Measurements from ENCODE around the gene NUDT1. TPM values are rescaled to one million over a fixed set of nuclear protein-coding genes. Genes with fewer than 3 reads are reported as not detected.

NUDT1 gene
- total RNA-seq, 2 donors from 2014 or later = 56.0 to 84.7 TPM

GRCh38 chr7:2269991-2270460 is 28.0 kb downstream of the NUDT1 start:
- TF ChIP-seq CTCF (conservative IDR thresholded peaks at IDR 0.05) = no peak
- WGBS, 2 experiments (ENCODE audit: insufficient coverage in 1 of 2, insufficient read length in 1 of 2) = 72 to 79% methylated on average over 2 to 10 of the region's 10 CpGs
- H3K4me3 Mint-ChIP-seq = peak overlapping the region; percentile 29

GRCh38 chr7:2270495-2270894 is 28.5 kb downstream of the NUDT1 start:
- peaks cover 19% of the 10 kb centered on the region for H3K36me3 ChIP-seq (ENCODE audit: control insufficient read depth, insufficient read depth, low read length)

More at GRCh38 chr7:2269991-2270460, 28.0 kb downstream of the NUDT1 start:
- DNase-seq = no peak
- H3K4me1 ChIP-seq (ENCODE audit: control insufficient read depth, insufficient read depth, low read length) = peaks cover 21% of the 10 kb centered on the region
- H3K27me3 Mint-ChIP-seq (ENCODE audit: insufficient read depth) = no peaks in the 10 kb centered on the region
- H3K9me3 Mint-ChIP-seq = peaks cover 11% of the 10 kb centered on the region
- no peak overlapping the region for H3K27ac ChIP-seq (ENCODE audit: low read depth, low read length)
- H3K4me3 ChIP-seq (ENCODE audit: low read length) = no peak overlapping the region
- H3K36me3 ChIP-seq (ENCODE audit: control insufficient read depth, insufficient read depth, low read length) = peaks cover 22% of the 10 kb centered on the region
- peaks cover 24% of the 10 kb centered on the region for H3K4me1 Mint-ChIP-seq
- H3K36me3 Mint-ChIP-seq (ENCODE audit: low read depth) = peaks cover 32% of the 10 kb centered on the region
- peak overlapping the region; percentile 93 for H3K27ac Mint-ChIP-seq
- H3K9ac ChIP-seq (ENCODE audit: extremely low read depth, low read length, poor library complexity, severe bottlenecking) = peak overlapping the region; percentile 19
- H3K9me3 ChIP-seq (ENCODE audit: control insufficient read depth, low read length) = peaks cover 5% of the 10 kb centered on the region
- no peaks in the 10 kb centered on the region for H3K27me3 ChIP-seq (ENCODE audit: control insufficient read depth, insufficient read depth, low read length, poor library complexity, severe bottlenecking)

GRCh38 chr7:2271273-2272026 is 29.4 kb downstream of the NUDT1 start:
- peaks cover 17% of the 10 kb centered on the region for H3K36me3 ChIP-seq (ENCODE audit: control insufficient read depth, insufficient read depth, low read length)
- Mint-ChIP-seq H3K27ac (peak overlapping the region; percentile 41), H3K36me3 (ENCODE audit: low read depth) (peaks cover 28% of the 10 kb centered on the region), H3K4me1 (peaks cover 24% of the 10 kb centered on the region), H3K9me3 (peaks cover 9% of the 10 kb centered on the region), H3K4me3 (no peak overlapping the region), H3K27me3 (ENCODE audit: insufficient read depth) (no peaks in the 10 kb centered on the region)
- H3K27me3 ChIP-seq (ENCODE audit: control insufficient read depth, insufficient read depth, low read length, poor library complexity, severe bottlenecking) = no peaks in the 10 kb centered on the region
- H3K9ac ChIP-seq (ENCODE audit: extremely low read depth, low read length, poor library complexity, severe bottlenecking) = no peak overlapping the region
- H3K4me3 ChIP-seq (ENCODE audit: low read length) = no peak overlapping the region
- peak; percentile 50 for DNase-seq
- TF ChIP-seq CTCF (conservative IDR thresholded peaks at IDR 0.05) = peak; percentile 15
- H3K9me3 ChIP-seq (ENCODE audit: control insufficient read depth, low read length) = peaks cover 5% of the 10 kb centered on the region
- 86 to 88% methylated on average over 26 to 27 of the region's 27 CpGs for WGBS, 2 experiments (ENCODE audit: insufficient coverage in 1 of 2, insufficient read length in 1 of 2)
- H3K27ac ChIP-seq (ENCODE audit: low read depth, low read length) = no peak overlapping the region
- peaks cover 21% of the 10 kb centered on the region for H3K4me1 ChIP-seq (ENCODE audit: control insufficient read depth, insufficient read depth, low read length)

More at GRCh38 chr7:2270495-2270894, 28.5 kb downstream of the NUDT1 start:
- H3K9ac ChIP-seq (ENCODE audit: extremely low read depth, low read length, poor library complexity, severe bottlenecking) = no peak overlapping the region
- H3K27me3 ChIP-seq (ENCODE audit: control insufficient read depth, insufficient read depth, low read length, poor library complexity, severe bottlenecking) = no peaks in the 10 kb centered on the region
- Mint-ChIP-seq H3K27me3 (ENCODE audit: insufficient read depth) (no peaks in the 10 kb centered on the region), H3K4me1 (peaks cover 24% of the 10 kb centered on the region), H3K4me3 (no peak overlapping the region), H3K27ac (peak overlapping the region; percentile 72), H3K36me3 (ENCODE audit: low read depth) (peaks cover 32% of the 10 kb centered on the region), H3K9me3 (peaks cover 10% of the 10 kb centered on the region)
- no peak overlapping the region for H3K27ac ChIP-seq (ENCODE audit: low read depth, low read length)
- peak; percentile 60 for DNase-seq
- H3K4me1 ChIP-seq (ENCODE audit: control insufficient read depth, insufficient read depth, low read length) = peaks cover 21% of the 10 kb centered on the region
- WGBS, 2 experiments (ENCODE audit: insufficient coverage in 1 of 2, insufficient read length in 1 of 2) = 86 to 87% methylated on average over 3 to 8 of the region's 8 CpGs
- TF ChIP-seq CTCF (conservative IDR thresholded peaks at IDR 0.05) = no peak
- H3K4me3 ChIP-seq (ENCODE audit: low read length) = no peak overlapping the region
- H3K9me3 ChIP-seq (ENCODE audit: control insufficient read depth, low read length) = peaks cover 5% of the 10 kb centered on the region

Data from endodermal cell (in vitro differentiated cells).